Activated T-cell treated with anti-CD3 and anti-CD28 coated beads, Interleukin-2, amount 50 U/mL, for 24 hours (primary cell): ENCODE measurements around the gene VTI1A.

Source experiments
- DNase-seq: peaks from one replicate; pipeline ENCODE4 v3.0.0-alpha.2; 2020
- H3K27ac Mint-ChIP-seq: 2 replicates; pipeline ENCODE4 v1.8.0; 2020; ENCODE audit warnings: mild to moderate bottlenecking, mixed read lengths
- H3K27me3 Mint-ChIP-seq: 2 replicates; pipeline ENCODE4 v1.8.0; 2020; ENCODE audit warnings: mixed read lengths
- H3K36me3 Mint-ChIP-seq: 2 replicates; pipeline ENCODE4 v1.8.0; 2020; ENCODE audit warnings: low read depth, mixed read lengths
- H3K4me1 Mint-ChIP-seq: 2 replicates; pipeline ENCODE4 v1.8.0; 2020; ENCODE audit warnings: low read depth, mixed read lengths
- H3K4me3 Mint-ChIP-seq: 2 replicates; pipeline ENCODE4 v1.8.0; 2020; ENCODE audit warnings: mild to moderate bottlenecking, moderate library complexity, mixed read lengths
- H3K9me3 Mint-ChIP-seq: 2 replicates; pipeline ENCODE4 v1.8.0; 2020; ENCODE audit warnings: mixed read lengths

The VTI1A gene

DNA sequence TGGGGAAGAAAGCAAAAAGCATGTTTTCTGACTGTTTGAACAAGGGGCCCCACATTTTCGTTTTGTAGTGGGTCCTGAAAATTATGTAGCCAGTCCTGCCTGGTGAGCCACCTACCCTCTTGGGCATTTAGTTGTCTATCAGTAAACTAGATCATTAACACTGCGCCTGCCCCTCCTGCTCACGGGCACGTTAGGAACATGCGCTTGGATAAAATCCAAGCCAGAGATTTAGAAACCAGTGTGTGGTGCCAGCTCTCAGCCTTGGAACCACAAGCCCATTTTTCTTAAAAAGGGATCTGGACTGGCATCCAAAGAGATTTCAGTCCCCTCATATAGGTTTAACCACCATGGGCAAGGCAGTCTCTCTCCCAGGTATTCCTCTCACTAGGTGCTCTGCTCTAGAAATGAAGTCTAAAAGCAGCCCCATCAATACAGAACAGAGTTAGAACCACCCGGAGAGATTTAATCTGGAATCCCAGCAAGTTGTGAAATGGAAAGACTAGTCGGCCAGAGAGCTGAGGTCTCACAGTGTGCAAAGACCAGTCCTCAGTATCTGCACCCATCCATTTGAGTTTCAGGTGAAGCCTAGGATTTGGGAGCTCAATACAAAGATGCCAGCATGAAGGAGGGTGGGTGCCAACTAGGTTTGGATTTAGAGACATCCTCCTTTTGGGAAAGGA, 379.1 kb downstream of the VTI1A start:
- Mint-ChIP-seq H3K27ac (no peak overlapping the region), H3K36me3 (peaks cover 22% of the 10 kb centered on the region), H3K27me3 (no peaks in the 10 kb centered on the region), H3K4me3 (no peak overlapping the region), H3K9me3 (no peaks in the 10 kb centered on the region), H3K4me1 (no peaks in the 10 kb centered on the region)
- no peak for DNase-seq

DNA sequence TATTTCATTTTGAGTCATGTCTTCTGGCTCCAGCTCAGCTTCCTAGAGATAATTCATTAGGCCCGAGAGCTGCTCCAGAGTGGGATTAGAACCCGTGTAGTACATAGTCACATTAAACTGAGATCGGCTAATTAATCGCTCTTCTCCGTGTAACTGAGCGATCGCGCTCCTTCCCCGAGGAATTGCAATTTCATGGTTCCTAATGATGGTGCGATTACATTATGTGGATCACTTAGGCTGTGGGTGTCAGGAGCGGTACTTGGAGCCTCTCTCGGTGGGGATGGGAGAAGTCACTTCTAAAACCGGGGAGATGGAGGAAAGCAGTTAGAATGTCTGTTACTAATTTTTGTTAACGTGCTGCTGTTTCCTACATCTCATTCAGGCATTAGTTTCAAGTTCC, 380.1 kb downstream of the VTI1A start:
- DNase-seq, result no peak
- Mint-ChIP-seq H3K27ac (no peak overlapping the region), H3K27me3 (no peaks in the 10 kb centered on the region), H3K36me3 (peaks cover 24% of the 10 kb centered on the region), H3K9me3 (no peaks in the 10 kb centered on the region), H3K4me1 (no peaks in the 10 kb centered on the region), H3K4me3 (no peak overlapping the region)

DNA sequence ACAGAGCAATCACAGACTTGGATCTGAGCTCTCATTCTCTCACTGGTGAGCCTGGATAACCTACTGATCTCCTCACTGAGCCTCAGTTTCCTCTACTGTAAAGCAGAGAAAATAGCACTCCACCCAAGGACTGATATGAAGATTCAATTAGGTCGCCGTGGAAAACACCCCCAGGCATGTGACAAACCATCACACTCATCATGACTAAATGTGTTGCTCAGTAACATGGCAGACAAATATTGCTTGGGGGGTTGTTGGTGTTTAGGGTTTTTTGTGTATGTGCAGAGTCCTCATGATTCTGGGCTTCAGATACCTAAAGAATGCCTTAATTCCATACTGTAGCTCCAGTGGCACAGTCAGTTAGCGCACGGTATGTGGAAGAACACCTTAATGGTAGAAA, 380.9 kb downstream of the VTI1A start:
- H3K4me3 Mint-ChIP-seq, result no peak overlapping the region
- peaks cover 23% of the 10 kb centered on the region for H3K36me3 Mint-ChIP-seq
- no peaks in the 10 kb centered on the region for H3K9me3 Mint-ChIP-seq
- no peaks in the 10 kb centered on the region for H3K27me3 Mint-ChIP-seq
- DNase-seq, result no peak
- H3K4me1 Mint-ChIP-seq, result no peaks in the 10 kb centered on the region
- H3K27ac Mint-ChIP-seq, result no peak overlapping the region

DNA sequence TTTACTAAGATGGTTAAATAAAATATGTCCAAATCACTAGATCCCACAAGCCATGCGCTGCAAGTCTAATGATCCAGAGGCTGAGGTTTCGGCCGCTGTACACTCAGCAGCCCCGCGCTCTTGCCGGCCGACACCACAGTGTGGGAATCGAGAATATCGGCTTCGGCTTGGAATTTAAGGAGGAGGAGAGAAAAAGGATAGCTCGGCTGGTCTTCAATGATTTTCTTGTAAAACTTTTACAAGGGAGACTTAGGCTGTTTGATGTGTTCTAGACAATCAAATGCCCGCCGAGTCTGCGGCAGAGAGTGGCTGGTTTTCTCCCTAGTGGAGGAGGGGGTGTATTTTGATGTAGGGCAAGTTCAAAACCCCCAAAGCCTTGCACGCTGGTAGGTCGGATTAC, 384.8 kb downstream of the VTI1A start:
- H3K4me1 Mint-ChIP-seq, result no peaks in the 10 kb centered on the region
- no peak overlapping the region for H3K27ac Mint-ChIP-seq
- no peak overlapping the region for H3K4me3 Mint-ChIP-seq
- no peaks in the 10 kb centered on the region for H3K9me3 Mint-ChIP-seq
- H3K27me3 Mint-ChIP-seq, result no peaks in the 10 kb centered on the region
- peaks cover 19% of the 10 kb centered on the region for H3K36me3 Mint-ChIP-seq
- no peak for DNase-seq

DNA sequence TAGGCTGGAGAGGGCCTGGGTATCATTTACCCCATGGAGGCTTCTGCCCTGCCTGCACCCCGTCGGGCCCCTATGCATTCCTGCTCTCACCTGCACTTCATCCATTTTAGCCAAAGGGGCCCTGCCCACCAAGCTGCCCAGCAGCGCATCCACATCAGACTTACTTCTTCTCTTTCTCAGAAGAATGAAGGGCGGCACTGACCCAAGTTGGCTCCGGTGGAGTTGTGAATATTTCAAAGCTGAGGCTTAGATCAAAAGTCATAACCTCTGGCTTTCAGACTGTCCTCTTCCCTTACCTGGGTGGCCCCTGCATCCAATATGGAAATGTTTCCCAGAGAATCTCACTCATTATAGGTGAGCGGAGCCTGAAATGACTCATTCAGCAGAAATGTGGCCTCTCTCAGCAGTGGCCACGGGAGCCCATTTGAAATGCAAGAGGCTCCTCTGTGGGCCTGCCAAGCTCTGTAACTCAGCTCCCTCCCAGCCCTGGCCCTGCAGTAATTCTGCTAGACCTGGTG, 385.4 kb downstream of the VTI1A start:
- no peaks in the 10 kb centered on the region for H3K27me3 Mint-ChIP-seq
- no peak for DNase-seq
- no peak overlapping the region for H3K4me3 Mint-ChIP-seq
- H3K4me1 Mint-ChIP-seq, result no peaks in the 10 kb centered on the region
- peaks cover 19% of the 10 kb centered on the region for H3K36me3 Mint-ChIP-seq
- H3K9me3 Mint-ChIP-seq, result no peaks in the 10 kb centered on the region
- no peak overlapping the region for H3K27ac Mint-ChIP-seq

DNA sequence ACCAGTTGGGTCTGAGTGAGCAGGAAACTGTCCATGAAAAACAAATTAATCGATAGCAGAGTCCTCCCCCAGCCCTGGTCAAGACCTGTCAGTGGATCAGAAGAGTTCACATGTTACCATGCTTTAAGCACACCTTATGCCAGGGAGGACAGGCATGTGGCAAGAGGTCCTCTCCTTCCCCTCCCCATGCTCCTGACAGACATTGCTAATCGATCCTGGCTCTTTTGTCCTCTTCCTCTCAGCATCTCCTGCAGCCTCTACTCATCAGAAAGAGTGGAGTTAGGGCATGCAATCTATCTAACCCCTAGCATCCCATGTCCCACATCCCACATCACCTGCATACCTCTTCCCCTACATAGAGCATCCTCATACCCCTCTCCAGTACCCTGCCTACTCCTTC, 385.9 kb downstream of the VTI1A start:
- H3K27ac Mint-ChIP-seq, result no peak overlapping the region
- H3K27me3 Mint-ChIP-seq, result no peaks in the 10 kb centered on the region
- no peak overlapping the region for H3K4me3 Mint-ChIP-seq
- H3K4me1 Mint-ChIP-seq, result no peaks in the 10 kb centered on the region
- DNase-seq, result no peak
- peaks cover 15% of the 10 kb centered on the region for H3K36me3 Mint-ChIP-seq
- H3K9me3 Mint-ChIP-seq, result no peaks in the 10 kb centered on the region

DNA sequence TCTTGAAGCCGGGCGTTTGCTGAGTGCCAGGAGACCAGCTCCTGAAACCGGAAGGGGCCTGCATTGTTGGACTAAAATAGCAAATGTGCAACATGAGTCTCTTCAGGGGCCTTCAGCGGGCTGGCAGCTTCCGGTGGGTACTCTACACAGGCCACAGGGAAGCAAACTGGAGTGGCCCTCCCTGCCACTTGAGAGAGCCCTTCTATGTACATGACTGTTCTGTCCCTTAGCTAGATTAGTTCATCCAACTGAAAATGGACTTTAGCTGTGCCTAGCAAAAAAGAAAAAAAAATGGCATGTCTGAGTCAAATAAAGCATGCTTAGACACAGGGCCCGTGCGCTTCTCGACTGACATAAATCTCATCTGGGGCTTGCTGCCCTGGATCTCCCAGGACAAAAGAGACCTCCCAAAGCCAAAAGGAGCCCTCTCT, 387.8 kb downstream of the VTI1A start:
- no peak for DNase-seq
- peaks cover 15% of the 10 kb centered on the region for H3K36me3 Mint-ChIP-seq
- H3K9me3 Mint-ChIP-seq, result peaks cover 2% of the 10 kb centered on the region
- H3K27ac Mint-ChIP-seq, result no peak overlapping the region
- H3K4me3 Mint-ChIP-seq, result no peak overlapping the region
- no peaks in the 10 kb centered on the region for H3K4me1 Mint-ChIP-seq
- no peaks in the 10 kb centered on the region for H3K27me3 Mint-ChIP-seq

DNA sequence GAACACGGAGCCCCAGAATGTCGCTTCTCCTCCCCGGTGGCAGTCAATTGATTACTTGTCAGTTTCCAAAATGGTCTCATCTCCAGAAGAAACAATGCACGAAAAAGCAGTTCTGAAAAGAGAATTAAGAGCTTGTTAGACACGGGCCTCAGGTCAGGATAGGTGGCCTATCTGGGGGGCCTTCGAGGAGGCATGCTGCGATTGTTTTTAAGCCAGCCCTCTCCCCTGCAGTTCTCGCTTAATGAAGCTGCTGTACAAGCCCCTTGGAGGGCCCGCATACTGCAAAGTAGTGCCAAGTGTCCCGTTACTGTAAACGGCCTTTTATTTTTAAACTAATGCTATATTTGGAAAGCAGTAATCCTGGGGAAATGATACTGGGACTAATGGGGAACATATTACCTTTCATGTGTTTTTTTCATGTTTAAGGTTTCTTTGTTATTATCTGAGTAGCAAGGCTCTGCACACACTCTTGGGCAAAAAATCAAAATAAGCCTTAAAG, 388.3 kb downstream of the VTI1A start:
- Mint-ChIP-seq H3K27ac (no peak overlapping the region), H3K4me3 (no peak overlapping the region), H3K4me1 (no peaks in the 10 kb centered on the region), H3K27me3 (no peaks in the 10 kb centered on the region), H3K9me3 (peaks cover 6% of the 10 kb centered on the region), H3K36me3 (peaks cover 15% of the 10 kb centered on the region)
- DNase-seq, result no peak

DNA sequence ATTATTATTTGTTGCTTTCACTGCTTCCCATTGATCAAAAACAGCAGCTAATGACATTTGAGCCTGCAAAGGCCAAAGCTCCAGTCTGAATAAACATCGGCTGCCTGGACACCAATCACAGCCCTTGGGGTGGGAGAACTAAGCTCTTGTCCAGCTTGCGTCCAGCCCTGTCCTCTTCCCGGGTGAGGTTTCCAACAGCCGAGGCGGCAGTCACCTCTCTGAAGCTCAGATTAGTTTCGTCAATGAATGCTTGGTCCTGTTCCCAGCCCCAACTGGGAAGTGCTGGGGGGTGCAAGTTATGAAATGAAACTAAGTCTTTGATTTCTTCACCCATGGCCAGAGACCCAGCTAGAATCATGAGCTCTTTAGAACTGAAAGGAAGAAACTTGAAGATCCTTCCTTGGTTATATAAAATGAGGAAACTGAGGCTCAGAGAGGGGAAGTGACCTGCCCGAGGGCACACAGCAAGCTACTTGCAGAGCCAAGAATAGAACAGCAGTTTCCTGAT, 389.0 kb downstream of the VTI1A start:
- Mint-ChIP-seq H3K4me3 (no peak overlapping the region), H3K4me1 (no peaks in the 10 kb centered on the region), H3K36me3 (peaks cover 13% of the 10 kb centered on the region), H3K27me3 (no peaks in the 10 kb centered on the region), H3K9me3 (peaks cover 12% of the 10 kb centered on the region), H3K27ac (no peak overlapping the region)
- DNase-seq, result no peak

DNA sequence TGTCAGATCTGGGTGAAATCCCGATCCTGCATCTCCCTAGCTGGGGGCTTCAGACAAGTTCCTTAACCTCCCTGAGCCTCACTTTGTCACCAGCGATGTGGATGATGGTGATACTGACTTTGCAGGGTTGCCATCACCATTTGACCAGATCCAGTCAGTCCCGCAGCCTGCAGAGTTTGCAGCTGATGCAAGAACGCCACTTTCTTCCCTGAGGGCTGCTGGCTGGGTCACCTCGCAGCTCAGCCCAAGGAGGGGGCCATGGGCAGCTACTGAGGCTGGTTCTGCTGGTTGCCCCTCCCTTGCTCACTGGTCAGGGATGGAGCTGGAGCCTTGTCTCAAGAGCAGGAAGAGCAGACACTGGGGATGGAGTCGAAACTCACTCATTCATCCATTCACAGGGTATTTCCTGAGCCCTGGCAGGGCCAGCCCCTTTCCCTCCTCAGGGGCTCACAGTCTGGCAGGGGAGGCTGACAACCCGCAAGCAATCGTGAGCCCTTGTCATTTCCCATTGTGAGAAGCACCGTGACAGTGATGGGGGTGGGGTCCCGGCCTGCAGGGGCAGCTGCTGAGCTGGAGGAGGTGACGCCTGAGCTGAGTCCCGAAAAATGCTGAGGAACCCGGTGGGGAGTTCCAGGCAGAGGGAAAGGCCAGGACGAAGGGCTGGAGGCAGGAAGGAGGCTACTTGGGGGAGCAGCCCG, 391.9 kb downstream of the VTI1A start:
- no peak for DNase-seq
- Mint-ChIP-seq H3K4me3 (no peak overlapping the region), H3K27me3 (no peaks in the 10 kb centered on the region), H3K27ac (no peak overlapping the region), H3K9me3 (peaks cover 12% of the 10 kb centered on the region), H3K36me3 (peaks cover 2% of the 10 kb centered on the region), H3K4me1 (no peaks in the 10 kb centered on the region)

DNA sequence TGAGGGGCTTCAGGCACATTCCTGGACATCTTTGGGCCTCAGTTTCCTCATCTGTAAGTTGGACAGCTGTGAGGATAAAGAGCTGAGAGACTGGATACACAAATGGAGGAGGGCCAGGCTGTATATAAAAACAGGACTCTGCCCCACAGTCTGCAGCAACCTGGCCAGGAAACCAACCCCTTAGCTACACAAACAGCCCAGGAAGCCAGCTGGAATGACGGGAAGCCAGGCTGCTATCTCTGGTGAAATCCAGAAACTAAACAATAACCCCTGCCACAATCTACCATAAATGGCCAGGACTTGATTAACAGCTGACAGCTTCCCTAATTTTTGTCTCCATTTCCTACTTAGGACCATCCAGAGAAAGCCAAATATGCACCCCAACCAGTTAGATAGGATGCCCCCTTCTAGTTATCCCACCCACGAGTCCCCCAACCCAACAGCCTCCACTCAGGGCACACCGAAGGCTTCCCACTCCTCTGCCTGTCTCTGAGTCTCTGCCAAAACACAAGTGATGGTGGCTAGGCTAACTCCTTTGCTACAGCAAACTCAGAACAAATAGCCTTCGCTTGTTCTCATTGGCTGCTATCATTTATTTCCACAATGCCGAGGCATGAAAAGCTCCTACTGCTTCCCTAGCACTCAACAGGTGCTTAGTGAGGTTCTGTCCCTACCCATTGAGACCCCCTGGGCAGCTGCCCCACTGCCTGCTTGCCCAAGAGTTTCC, 393.1 kb downstream of the VTI1A start:
- no peak overlapping the region for H3K4me3 Mint-ChIP-seq
- no peaks in the 10 kb centered on the region for H3K4me1 Mint-ChIP-seq
- no peak for DNase-seq
- H3K9me3 Mint-ChIP-seq, result peaks cover 19% of the 10 kb centered on the region
- no peaks in the 10 kb centered on the region for H3K27me3 Mint-ChIP-seq
- H3K27ac Mint-ChIP-seq, result no peak overlapping the region
- peaks cover 5% of the 10 kb centered on the region for H3K36me3 Mint-ChIP-seq

DNA sequence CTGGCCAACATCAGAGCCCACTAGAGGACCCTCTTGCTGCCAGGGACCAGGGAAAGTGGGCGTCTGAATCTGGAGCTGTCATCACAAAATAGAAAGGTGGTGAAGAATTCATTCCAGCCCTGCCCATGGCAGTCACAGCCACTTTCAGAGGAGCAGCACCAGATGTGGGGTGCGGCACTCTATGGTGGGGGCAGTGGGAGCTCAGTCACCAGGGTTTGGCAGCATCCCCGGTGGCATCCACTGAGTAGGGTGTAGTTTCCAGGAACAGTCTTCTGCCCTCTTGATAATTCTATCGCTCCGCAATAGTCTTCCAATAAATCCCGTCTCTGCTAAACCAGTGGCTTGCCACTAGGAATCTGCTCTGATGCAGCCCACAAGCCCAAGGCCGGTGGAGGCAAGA, 394.5 kb downstream of the VTI1A start:
- peaks cover 12% of the 10 kb centered on the region for H3K36me3 Mint-ChIP-seq
- no peak for DNase-seq
- no peak overlapping the region for H3K27ac Mint-ChIP-seq
- no peak overlapping the region for H3K4me3 Mint-ChIP-seq
- H3K4me1 Mint-ChIP-seq, result no peaks in the 10 kb centered on the region
- peaks cover 24% of the 10 kb centered on the region for H3K9me3 Mint-ChIP-seq
- H3K27me3 Mint-ChIP-seq, result no peaks in the 10 kb centered on the region

DNA sequence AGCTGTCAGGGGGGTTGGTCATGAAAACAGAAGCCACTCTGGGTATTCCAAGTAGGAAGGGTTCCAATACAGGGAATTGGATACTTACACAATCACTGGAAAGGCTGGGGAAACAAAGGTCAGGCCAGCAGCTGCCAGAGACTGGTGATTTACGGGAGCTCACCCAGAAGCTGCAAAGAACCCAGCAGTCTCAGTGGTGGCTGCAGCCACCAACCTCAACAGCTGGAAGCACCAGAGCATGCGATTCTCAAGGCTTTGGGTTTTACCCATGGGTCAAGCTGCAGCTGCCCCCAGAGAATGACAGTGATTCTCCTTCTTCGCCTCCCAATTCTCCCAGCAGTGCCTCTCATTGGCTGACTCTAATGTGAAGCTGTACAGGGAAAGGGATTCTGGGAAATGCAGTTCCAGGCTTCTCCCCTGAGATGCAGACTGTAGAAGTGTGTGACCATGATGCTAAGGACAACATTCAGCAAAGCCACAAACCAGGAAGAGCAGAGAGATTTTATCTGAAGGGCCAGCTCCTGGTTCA, 395.9 kb downstream of the VTI1A start:
- DNase-seq, result no peak
- H3K27me3 Mint-ChIP-seq, result no peaks in the 10 kb centered on the region
- H3K27ac Mint-ChIP-seq, result no peak overlapping the region
- H3K9me3 Mint-ChIP-seq, result peaks cover 32% of the 10 kb centered on the region
- H3K4me1 Mint-ChIP-seq, result no peaks in the 10 kb centered on the region
- peaks cover 16% of the 10 kb centered on the region for H3K36me3 Mint-ChIP-seq
- H3K4me3 Mint-ChIP-seq, result no peak overlapping the region

DNA sequence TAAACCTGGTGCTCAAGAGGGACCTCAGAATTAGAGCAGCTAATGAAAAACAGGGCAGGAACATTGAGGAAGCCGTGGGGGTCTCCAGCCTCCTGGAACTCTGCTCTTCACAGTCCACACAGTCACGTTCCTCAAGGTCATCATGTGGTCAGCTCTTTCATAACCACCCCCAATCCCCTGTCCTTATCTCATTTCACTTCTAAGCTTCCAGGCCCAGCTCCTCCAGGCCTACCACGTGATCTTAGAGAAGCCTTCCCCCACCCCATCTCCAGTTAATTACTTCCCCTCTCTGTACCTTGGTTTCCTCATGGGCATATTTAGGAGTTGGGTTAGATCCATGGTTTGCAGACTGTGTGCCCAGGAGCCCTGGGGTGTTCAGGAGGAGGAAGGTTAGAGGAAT, 396.6 kb downstream of the VTI1A start:
- DNase-seq, result no peak
- H3K4me1 Mint-ChIP-seq, result no peaks in the 10 kb centered on the region
- peaks cover 37% of the 10 kb centered on the region for H3K9me3 Mint-ChIP-seq
- peaks cover 14% of the 10 kb centered on the region for H3K36me3 Mint-ChIP-seq
- no peak overlapping the region for H3K4me3 Mint-ChIP-seq
- no peak overlapping the region for H3K27ac Mint-ChIP-seq
- no peaks in the 10 kb centered on the region for H3K27me3 Mint-ChIP-seq
